ENCODE data around the gene RRAGD. TPM values are rescaled to one million over a fixed set of nuclear protein-coding genes. Genes with fewer than 3 reads are reported as not detected.

The RRAGD gene
- total and polyA plus RNA-seq, 2 of the 13 experiments (the other 11 are each of a cell fraction or from before 2014, with no cell fraction given): 0.35 to 0.53 TPM

- peak; percentile 30; the same call in 1 of the 2 replicates for TF ChIP-seq SP2 (CRISPR knock-in tag; IDR thresholded peaks at IDR 0.05)
- TF ChIP-seq ZNF746 (CRISPR knock-in tag; IDR thresholded peaks at IDR 0.05): no peak
- no peak for TF ChIP-seq NFATC3 (CRISPR knock-in tag; IDR thresholded peaks at IDR 0.05)
- TF ChIP-seq GMEB2 (CRISPR knock-in tag; IDR thresholded peaks at IDR 0.05; ENCODE audit: low read depth): no peak
- TF ChIP-seq YEATS4 (CRISPR knock-in tag; IDR thresholded peaks at IDR 0.05; ENCODE audit: borderline replicate concordance): peak; percentile 84
- 0 out of 2 replicates have a peak, but pooled peaks have one; percentile 33 for TF ChIP-seq ZNF569 (CRISPR knock-in tag; IDR thresholded peaks at IDR 0.05; ENCODE audit: borderline replicate concordance)
- TF ChIP-seq ZMYM2 (CRISPR knock-in tag; IDR thresholded peaks at IDR 0.05): no peak
- TF ChIP-seq HHEX (CRISPR knock-in tag; IDR thresholded peaks at IDR 0.05): no peak
- TF ChIP-seq FUBP1 (CRISPR knock-in tag; IDR thresholded peaks at IDR 0.05; ENCODE audit: borderline replicate concordance): no peak
- TF ChIP-seq HNRNPUL1 (IDR thresholded peaks at IDR 0.05; ENCODE audit: low read depth, low read length): no peak
- TF ChIP-seq NONO (IDR thresholded peaks at IDR 0.05): no peak
- TF ChIP-seq NONO (CRISPR knock-in tag; conservative IDR thresholded peaks at IDR 0.05): peak; percentile 61; the same call in 1 of the 2 replicates
- no peak for TF ChIP-seq ZFYVE20 (CRISPR knock-in tag; IDR thresholded peaks at IDR 0.05; ENCODE audit: borderline replicate concordance, low read depth)
- peak; percentile 35; the same call in 1 of the 2 replicates for TF ChIP-seq ZNF879 (CRISPR knock-in tag; IDR thresholded peaks at IDR 0.05)
- no peak for TF ChIP-seq PRDM10 (CRISPR knock-in tag; IDR thresholded peaks at IDR 0.05; ENCODE audit: low read depth)
- no peak for TF ChIP-seq ZNF589 (CRISPR knock-in tag; conservative IDR thresholded peaks at IDR 0.05)
- no peak for TF ChIP-seq ZNF18 (CRISPR knock-in tag; IDR thresholded peaks at IDR 0.05; ENCODE audit: insufficient replicate concordance)
- TF ChIP-seq ZNF580 (CRISPR knock-in tag; IDR thresholded peaks at IDR 0.05; ENCODE audit: borderline replicate concordance, low read depth): 0 out of 2 replicates have a peak, but pooled peaks have one; percentile 20
- TF ChIP-seq MED13 (CRISPR knock-in tag; IDR thresholded peaks at IDR 0.05): no peak
- TF ChIP-seq ZNF562 (CRISPR knock-in tag; IDR thresholded peaks at IDR 0.05; ENCODE audit: borderline replicate concordance): no peak
Measured at GRCh38 chr6:89352278-89353117, 59.6 kb downstream of the RRAGD start, which contains the start of gene UBE2J1 (continued).

All from HepG2 (cell line).